ENCODE measurements around the gene MCRIP2. TPM values are rescaled to one million over a fixed set of nuclear protein-coding genes. Genes with fewer than 3 reads are reported as not detected.
A peak's percentile ranks its signal among the peaks of the same experiment; 100 is the strongest.

MCRIP2 gene
- total RNA-seq, 4 donors from 2014 or later: 2.6 to 62.0 (median 17.0) TPM

DNA sequence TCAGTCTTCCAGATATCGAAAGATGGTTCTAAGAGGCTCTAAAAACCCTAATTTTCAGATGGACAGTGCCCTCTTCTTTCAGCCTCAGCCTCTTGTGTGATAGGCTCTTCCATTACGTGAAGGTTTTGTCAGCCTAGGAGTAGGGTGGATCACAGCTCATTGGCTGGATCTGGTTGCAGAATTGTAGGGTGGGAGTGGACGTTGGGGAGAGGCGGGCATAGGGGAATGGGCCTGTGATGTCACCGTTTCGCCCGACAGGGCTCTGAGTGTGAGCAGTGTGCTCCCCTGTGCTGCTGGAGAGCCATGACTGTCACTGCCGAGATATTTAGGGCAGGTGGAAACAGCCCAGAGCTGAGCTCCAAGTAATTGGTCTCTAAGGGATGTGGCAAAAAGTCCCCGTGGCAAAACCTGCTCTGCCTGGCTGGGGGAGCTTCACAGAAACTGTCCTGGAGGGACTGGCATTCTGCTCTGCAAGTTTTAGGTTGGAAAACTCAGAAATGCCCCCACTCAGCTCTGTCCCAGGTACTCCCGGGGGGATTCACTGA, 17.0 kb upstream of the MCRIP2 start:
- DNase-seq: no peak
- intact Hi-C loops (cut with DNase I; ENCODE audit: low total_unique reads): no loop called here
- H3K9me3 ChIP-seq: no peaks in the 10 kb centered on the region

DNA sequence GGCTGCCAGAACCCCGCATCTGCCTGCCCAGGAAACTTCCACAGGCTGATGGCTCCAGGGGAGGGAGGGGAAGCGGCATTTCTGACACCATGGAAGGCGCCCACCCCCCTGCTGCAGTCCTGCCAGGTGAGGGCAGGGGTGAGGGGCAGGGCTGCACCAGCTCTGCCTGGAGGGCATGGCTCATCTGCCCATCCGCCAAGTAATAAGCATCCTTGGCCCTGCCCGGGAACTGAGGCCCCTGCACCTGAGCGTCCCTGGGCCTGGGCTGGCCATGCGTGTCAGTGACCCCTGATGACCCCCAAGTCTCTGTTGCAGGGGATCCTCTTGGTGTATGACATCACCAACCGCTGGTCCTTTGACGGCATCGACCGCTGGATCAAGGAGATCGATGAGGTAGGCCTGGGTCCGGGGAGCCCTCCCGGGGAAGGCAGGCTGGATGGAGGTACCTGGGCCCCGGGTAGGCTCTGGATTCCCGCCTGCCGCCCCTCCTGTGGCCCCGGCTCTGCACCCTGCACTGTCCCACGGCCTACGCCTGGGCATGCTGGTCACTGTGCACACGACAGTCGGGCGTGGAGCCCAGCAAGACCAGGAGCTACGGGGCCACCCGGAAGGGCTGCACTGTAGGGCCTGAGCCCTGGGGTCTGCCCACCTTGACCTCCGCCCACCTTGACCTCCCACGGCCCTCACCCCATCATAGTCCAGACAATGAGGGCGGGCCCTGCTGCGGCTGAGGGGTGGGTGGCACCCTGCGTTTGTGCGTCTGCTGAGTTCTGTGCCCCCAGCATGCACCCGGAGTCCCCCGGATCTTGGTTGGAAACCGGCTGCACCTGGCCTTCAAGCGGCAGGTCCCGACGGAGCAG, 16.3 kb upstream of the MCRIP2 start:
- TF ChIP-seq, protein P1, sequence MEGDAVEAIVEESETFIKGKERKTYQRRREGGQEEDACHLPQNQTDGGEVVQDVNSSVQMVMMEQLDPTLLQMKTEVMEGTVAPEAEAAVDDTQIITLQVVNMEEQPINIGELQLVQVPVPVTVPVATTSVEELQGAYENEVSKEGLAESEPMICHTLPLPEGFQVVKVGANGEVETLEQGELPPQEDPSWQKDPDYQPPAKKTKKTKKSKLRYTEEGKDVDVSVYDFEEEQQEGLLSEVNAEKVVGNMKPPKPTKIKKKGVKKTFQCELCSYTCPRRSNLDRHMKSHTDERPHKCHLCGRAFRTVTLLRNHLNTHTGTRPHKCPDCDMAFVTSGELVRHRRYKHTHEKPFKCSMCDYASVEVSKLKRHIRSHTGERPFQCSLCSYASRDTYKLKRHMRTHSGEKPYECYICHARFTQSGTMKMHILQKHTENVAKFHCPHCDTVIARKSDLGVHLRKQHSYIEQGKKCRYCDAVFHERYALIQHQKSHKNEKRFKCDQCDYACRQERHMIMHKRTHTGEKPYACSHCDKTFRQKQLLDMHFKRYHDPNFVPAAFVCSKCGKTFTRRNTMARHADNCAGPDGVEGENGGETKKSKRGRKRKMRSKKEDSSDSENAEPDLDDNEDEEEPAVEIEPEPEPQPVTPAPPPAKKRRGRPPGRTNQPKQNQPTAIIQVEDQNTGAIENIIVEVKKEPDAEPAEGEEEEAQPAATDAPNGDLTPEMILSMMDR (IDR thresholded peaks at IDR 0.05): no peak
- no peak for TF ChIP-seq POLR2A (IDR thresholded peaks at IDR 0.05)
- Histone ChIP-seq H3K9me3 (no peaks in the 10 kb centered on the region), H3K27me3 (no peaks in the 10 kb centered on the region), H3K4me1 (peaks cover 0 to 5% of the 10 kb centered on the region in 2 donors), H3K4me3 (no peak overlapping the region), H3K27ac (peak overlapping the region; percentile 89 to 93), H3K36me3 (no peaks in the 10 kb centered on the region)
- intact Hi-C loops (cut with DNase I; ENCODE audit: low total_unique reads): no loop called here
- peak in 1 of 2 donors; percentile 25 for DNase-seq

More for the DNA sequence above, 17.0 kb upstream of the MCRIP2 start:
- TF ChIP-seq, protein P1 (IDR thresholded peaks at IDR 0.05): no peak
- TF ChIP-seq POLR2A (IDR thresholded peaks at IDR 0.05): no peak
- Histone ChIP-seq H3K4me1 (peaks cover 0 to 5% of the 10 kb centered on the region in 2 donors), H3K36me3 (no peaks in the 10 kb centered on the region), H3K27me3 (no peaks in the 10 kb centered on the region), H3K4me3 (no peak overlapping the region), H3K27ac (peak overlapping the region in 1 of 2 donors; percentile 93)

DNA sequence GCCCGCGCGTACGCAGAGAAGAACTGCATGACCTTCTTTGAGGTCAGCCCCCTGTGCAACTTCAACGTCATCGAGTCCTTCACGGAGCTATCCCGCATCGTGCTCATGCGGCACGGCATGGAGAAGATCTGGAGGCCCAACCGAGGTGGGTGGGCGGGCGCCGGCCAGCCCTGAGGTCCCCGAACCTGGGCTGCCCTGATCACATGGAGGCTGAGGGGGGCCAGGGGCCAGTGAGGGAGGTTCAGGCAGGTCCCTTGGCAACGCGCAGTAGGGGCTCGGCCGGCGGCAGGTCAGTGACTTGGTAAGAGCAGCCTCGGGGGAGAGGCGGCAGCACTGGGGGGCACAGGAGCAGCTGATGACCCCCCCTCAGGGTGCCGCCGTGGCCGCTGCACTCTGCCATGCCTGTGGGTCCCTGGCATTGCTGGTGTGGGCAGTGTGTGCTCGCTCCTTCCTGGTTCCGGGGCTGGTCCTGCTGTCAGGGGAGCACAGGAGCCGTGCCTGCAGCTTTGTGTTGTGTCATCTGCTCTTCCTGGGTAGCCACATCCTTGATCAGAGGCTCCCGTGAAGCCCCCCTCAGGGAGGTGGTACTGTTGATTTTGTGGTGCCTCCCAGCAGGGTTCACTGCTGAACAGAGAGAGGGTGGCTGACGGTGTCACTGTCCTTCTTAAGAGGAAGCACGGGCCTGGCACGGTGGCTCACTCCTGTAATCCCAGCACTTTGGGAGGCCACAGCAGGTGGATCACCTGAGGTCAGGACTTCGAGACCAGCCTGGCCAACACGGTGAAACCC, 15.5 kb upstream of the MCRIP2 start:
- Histone ChIP-seq H3K27ac (peak overlapping the region; percentile 89 to 93), H3K36me3 (no peaks in the 10 kb centered on the region), H3K9me3 (no peaks in the 10 kb centered on the region), H3K4me3 (no peak overlapping the region), H3K4me1 (peaks cover 0 to 11% of the 10 kb centered on the region in 2 donors), H3K27me3 (no peaks in the 10 kb centered on the region)
- peak in 1 of 2 donors; percentile 30 for DNase-seq
- intact Hi-C loops (cut with DNase I; ENCODE audit: low total_unique reads): no loop called here
- TF ChIP-seq POLR2A (IDR thresholded peaks at IDR 0.05): no peak
- TF ChIP-seq, protein P1 (IDR thresholded peaks at IDR 0.05): no peak

DNA sequence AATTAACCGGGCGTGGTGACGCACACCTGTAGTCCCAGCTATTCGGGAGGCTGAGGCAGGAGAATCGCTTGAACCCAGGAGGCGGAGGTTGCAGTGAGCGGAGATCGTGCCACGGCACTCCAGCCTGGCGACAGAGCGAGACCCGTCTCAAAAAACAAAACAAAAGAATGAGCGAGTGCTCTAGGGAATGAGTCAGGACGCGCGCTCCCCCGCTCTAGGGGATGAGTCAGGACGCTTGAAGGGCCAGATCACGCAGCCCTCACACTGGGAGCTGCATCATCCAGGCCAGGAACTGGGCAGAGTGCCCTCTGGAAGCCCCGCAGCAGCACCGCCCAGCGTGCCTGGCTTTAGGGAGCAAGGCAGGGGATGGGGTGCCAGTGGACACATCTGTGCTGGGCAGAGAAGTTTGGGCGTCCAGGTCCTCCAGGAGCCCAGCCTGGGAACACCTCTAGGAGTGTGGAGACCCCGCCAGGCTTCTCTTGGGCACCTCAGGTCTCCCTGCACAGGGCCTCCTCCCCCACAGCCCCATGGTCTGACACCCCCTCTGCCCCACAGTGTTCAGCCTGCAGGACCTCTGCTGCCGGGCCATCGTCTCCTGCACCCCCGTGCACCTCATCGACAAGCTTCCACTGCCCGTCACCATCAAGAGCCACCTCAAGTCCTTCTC, 14.7 kb upstream of the MCRIP2 start:
- TF ChIP-seq, protein P1 (IDR thresholded peaks at IDR 0.05): no peak
- TF ChIP-seq POLR2A (IDR thresholded peaks at IDR 0.05): no peak
- peak; percentile 89 to 94 for DNase-seq
- Histone ChIP-seq H3K4me1 (peaks cover 0 to 13% of the 10 kb centered on the region in 2 donors), H3K36me3 (no peaks in the 10 kb centered on the region), H3K27me3 (no peaks in the 10 kb centered on the region), H3K9me3 (no peaks in the 10 kb centered on the region), H3K4me3 (no peak overlapping the region), H3K27ac (peak overlapping the region; percentile 89 to 93)
- intact Hi-C loops (cut with DNase I; ENCODE audit: low total_unique reads): no loop called here
